Loucy (cell line): ENCODE measurements around the gene B9D1.

Experiments used
- H2AFZ ChIP-seq: fragments of 200-600 bp; sonication (generic); 2 replicates; pipeline ENCODE4 v1.6.0; 2016; ENCODE audit warnings: antibody characterized with exemption, mild to moderate bottlenecking, low read length, moderate library complexity
- H3F3A ChIP-seq: fragments of 200-600 bp; 2 replicates; pipeline ENCODE4 v1.6.0; 2016; ENCODE audit warnings: antibody characterized with exemption, low read depth, mild to moderate bottlenecking
- H3K27me3 ChIP-seq: fragments of 200-600 bp; sonication (generic); 2 replicates; pipeline ENCODE4 v1.6.1; 2014; ENCODE audit warnings: low read length, mild to moderate bottlenecking; ENCODE audit not compliant: insufficient read depth, poor library complexity, severe bottlenecking
- H3K36me3 ChIP-seq: fragments of 200-600 bp; sonication (generic); 2 replicates; pipeline ENCODE4 v1.6.1; 2016; ENCODE audit warnings: low read length; ENCODE audit not compliant: insufficient read depth
- H3K4me1 ChIP-seq: fragments of 200-600 bp; sonication (generic); 2 replicates; pipeline ENCODE4 v1.5.1; 2014; ENCODE audit warnings: low read length, mild to moderate bottlenecking; ENCODE audit not compliant: insufficient read depth, poor library complexity, severe bottlenecking
- H3K4me2 ChIP-seq: fragments of 200-600 bp; sonication (generic); 2 replicates; pipeline ENCODE4 v1.6.0; 2014; ENCODE audit warnings: antibody characterized with exemption, low read length, low read depth, mild to moderate bottlenecking; ENCODE audit not compliant: poor library complexity, severe bottlenecking
- H3K4me3 ChIP-seq: fragments of 200-600 bp; sonication (generic); 2 replicates; pipeline ENCODE4 v1.5.1; 2014; ENCODE audit warnings: low read length, mild to moderate bottlenecking, mixed read lengths; ENCODE audit not compliant: poor library complexity, severe bottlenecking
- H3K79me2 ChIP-seq: fragments of 200-600 bp; sonication (generic); 2 replicates; pipeline ENCODE4 v1.6.1; 2014; ENCODE audit warnings: low read length; ENCODE audit not compliant: insufficient read depth
- H3K9ac ChIP-seq: fragments of 200-600 bp; sonication (generic); 2 replicates; pipeline ENCODE4 v1.6.0; 2014; ENCODE audit warnings: mild to moderate bottlenecking, low read depth, low read length, moderate library complexity; ENCODE audit not compliant: poor library complexity, severe bottlenecking
- H3K9me2 ChIP-seq: fragments of 200-600 bp; sonication (generic); replicated peaks from 2 replicates; pipeline ENCODE4 v1.6.1; 2016; ENCODE audit warnings: low read depth, low read length, mixed read lengths
- H3K9me3 ChIP-seq: fragments of 200-600 bp; sonication (generic); 2 replicates; pipeline ENCODE4 v1.6.1; 2014; ENCODE audit warnings: mild to moderate bottlenecking, antibody characterized with exemption, low read length, low read depth; ENCODE audit not compliant: insufficient read depth
- H4K20me1 ChIP-seq: fragments of 200-600 bp; sonication (generic); 2 replicates; pipeline ENCODE4 v1.6.0; 2014; ENCODE audit warnings: antibody characterized with exemption, low read length, mild to moderate bottlenecking; ENCODE audit not compliant: insufficient read depth, poor library complexity, severe bottlenecking
- EZH2phosphoT487 ChIP-seq: fragments of 200-600 bp; IDR thresholded peaks from 2 replicates; pipeline ENCODE4 v1.6.1; 2018; ENCODE audit warnings: antibody characterized with exemption, mild to moderate bottlenecking, moderate library complexity, borderline replicate concordance
- TF ChIP-seq, protein P1 (sequence below): fragments of 200-600 bp; sonication (generic); conservative IDR thresholded peaks from 2 replicates; pipeline ENCODE4 v1.5.1; 2014; ENCODE audit warnings: mild to moderate bottlenecking, antibody characterized with exemption, low read length

The B9D1 gene

GRCh38 chr17:19313746-19314651 is 48.5 kb downstream of the B9D1 start:
- no peaks in the 10 kb centered on the region for H3F3A ChIP-seq
- H3K36me3 ChIP-seq: no peaks in the 10 kb centered on the region
- peaks cover 7% of the 10 kb centered on the region for H3K4me1 ChIP-seq
- H3K9me2 ChIP-seq: no peaks in the 10 kb centered on the region
- no peak overlapping the region for H2AFZ ChIP-seq
- no peaks in the 10 kb centered on the region for H3K9me3 ChIP-seq
- H3K4me2 ChIP-seq: no peak overlapping the region
- no peak overlapping the region for H3K4me3 ChIP-seq
- H3K9ac ChIP-seq: no peak overlapping the region
- H3K79me2 ChIP-seq: no peaks in the 10 kb centered on the region
- no peaks in the 10 kb centered on the region for H4K20me1 ChIP-seq
- no peaks in the 10 kb centered on the region for H3K27me3 ChIP-seq
- TF ChIP-seq, protein P1, sequence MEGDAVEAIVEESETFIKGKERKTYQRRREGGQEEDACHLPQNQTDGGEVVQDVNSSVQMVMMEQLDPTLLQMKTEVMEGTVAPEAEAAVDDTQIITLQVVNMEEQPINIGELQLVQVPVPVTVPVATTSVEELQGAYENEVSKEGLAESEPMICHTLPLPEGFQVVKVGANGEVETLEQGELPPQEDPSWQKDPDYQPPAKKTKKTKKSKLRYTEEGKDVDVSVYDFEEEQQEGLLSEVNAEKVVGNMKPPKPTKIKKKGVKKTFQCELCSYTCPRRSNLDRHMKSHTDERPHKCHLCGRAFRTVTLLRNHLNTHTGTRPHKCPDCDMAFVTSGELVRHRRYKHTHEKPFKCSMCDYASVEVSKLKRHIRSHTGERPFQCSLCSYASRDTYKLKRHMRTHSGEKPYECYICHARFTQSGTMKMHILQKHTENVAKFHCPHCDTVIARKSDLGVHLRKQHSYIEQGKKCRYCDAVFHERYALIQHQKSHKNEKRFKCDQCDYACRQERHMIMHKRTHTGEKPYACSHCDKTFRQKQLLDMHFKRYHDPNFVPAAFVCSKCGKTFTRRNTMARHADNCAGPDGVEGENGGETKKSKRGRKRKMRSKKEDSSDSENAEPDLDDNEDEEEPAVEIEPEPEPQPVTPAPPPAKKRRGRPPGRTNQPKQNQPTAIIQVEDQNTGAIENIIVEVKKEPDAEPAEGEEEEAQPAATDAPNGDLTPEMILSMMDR: no peak
- no peak for TF ChIP-seq EZH2phosphoT487

DNA sequence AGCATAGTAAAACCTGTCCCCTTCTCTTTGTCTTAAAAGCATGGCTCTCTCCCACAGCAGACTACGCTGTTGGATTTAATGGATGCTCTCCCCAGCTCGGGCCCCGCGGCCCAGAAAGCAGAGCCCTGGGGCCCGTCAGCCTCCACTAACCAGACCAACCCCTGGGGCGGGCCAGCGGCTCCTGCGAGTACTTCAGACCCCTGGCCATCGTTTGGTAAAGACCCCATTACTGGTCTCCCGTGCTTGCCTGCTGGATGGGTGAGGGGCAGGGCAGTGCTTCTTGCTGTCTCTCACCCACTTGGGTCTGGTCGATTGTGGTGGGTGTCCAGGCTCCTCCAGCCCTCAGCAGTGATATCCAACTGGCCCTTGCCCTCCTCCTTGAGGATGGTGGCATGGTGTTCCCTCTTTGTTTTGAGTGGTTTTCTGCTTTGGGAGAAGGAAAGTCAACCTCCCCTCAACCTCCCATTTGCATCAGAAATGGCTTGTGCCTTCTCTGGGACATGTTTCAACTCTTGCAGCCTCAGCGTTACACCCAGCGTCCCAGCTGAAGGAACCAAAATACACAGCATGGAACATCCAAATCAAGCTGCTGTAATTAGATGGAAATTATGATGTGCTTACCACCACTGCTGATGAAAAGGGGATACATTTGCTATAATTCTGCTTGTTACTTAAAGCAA is 49.3 kb downstream of the B9D1 start:
- H3K36me3 ChIP-seq: no peaks in the 10 kb centered on the region
- no peaks in the 10 kb centered on the region for H3K9me2 ChIP-seq
- peaks cover 7% of the 10 kb centered on the region for H3K4me1 ChIP-seq
- H3K27me3 ChIP-seq: no peaks in the 10 kb centered on the region
- H3F3A ChIP-seq: no peaks in the 10 kb centered on the region
- no peak overlapping the region for H3K4me3 ChIP-seq
- no peaks in the 10 kb centered on the region for H4K20me1 ChIP-seq
- H3K4me2 ChIP-seq: no peak overlapping the region
- TF ChIP-seq EZH2phosphoT487: no peak
- TF ChIP-seq, protein P1: no peak
- H3K9me3 ChIP-seq: no peaks in the 10 kb centered on the region
- H2AFZ ChIP-seq: no peak overlapping the region
- no peak overlapping the region for H3K9ac ChIP-seq
- no peaks in the 10 kb centered on the region for H3K79me2 ChIP-seq

- Histone ChIP-seq H3K4me2 (no peak overlapping the region), H2AFZ (no peak overlapping the region), H3K36me3 (no peaks in the 10 kb centered on the region), H3K9me2 (no peaks in the 10 kb centered on the region), H4K20me1 (no peaks in the 10 kb centered on the region), H3F3A (no peaks in the 10 kb centered on the region), H3K27me3 (no peaks in the 10 kb centered on the region), H3K9ac (no peak overlapping the region), H3K9me3 (no peaks in the 10 kb centered on the region), H3K4me3 (no peak overlapping the region), H3K79me2 (no peaks in the 10 kb centered on the region), H3K4me1 (peaks cover 4% of the 10 kb centered on the region)
- TF ChIP-seq, protein P1: no peak
- no peak for TF ChIP-seq EZH2phosphoT487
Observed at GRCh38 chr17:19312406-19312805, 50.1 kb downstream of the B9D1 start.
